Tibial nerve (tissue), 4 donors: Measurements from ENCODE around the gene C5orf63. TPM values are rescaled to one million over a fixed set of nuclear protein-coding genes. Genes with fewer than 3 reads are reported as not detected.
A peak's percentile ranks its signal among the peaks of the same experiment; 100 is the strongest.

Experiments used
- DNase-seq, 2 donors: peaks; one replicate each; pipeline ENCODE4 v3.0.0-alpha.2; 2019; ENCODE audit warnings: low spot score in 2 of 2
- H3K27ac ChIP-seq, 4 donors: fragments of 200-600 bp; sonication (generic) in 3 of 4; one replicate each; pipeline ENCODE4 v1.5.1; 2017 to 2019; ENCODE audit warnings: mild to moderate bottlenecking in 1 of 4
- H3K27me3 ChIP-seq, 2 donors: fragments of 200-600 bp; sonication (generic) in 1 of 2; one replicate each; pipeline versions ENCODE4 v1.5.1 to v1.6.0; 2017 to 2019
- H3K36me3 ChIP-seq, 3 donors: fragments of 200-600 bp; sonication (generic); one replicate each; pipeline ENCODE4 v1.5.1; 2018 to 2019
- H3K4me1 ChIP-seq, 4 donors: fragments of 200-600 bp; sonication (generic) in 3 of 4; one replicate each; pipeline ENCODE4 v1.5.1; 2017 to 2019
- H3K4me3 ChIP-seq, 4 donors: fragments of 200-600 bp; sonication (generic) in 3 of 4; one replicate each; pipeline ENCODE4 v1.5.1; 2017 to 2019; ENCODE audit warnings: mild to moderate bottlenecking in 1 of 4, moderate library complexity in 1 of 4
- H3K9me3 ChIP-seq, 4 donors: fragments of 200-600 bp; sonication (generic) in 3 of 4; one replicate each; pipeline ENCODE4 v1.5.1; 2017 to 2019
- EP300 ChIP-seq, 2 donors: sonication (generic); formaldehyde crosslinking; IDR thresholded peaks; one replicate each; pipeline ENCODE4 v1.6.1; 2017; ENCODE audit warnings: antibody characterized with exemption in 2 of 2, mild to moderate bottlenecking in 1 of 2
- POLR2A ChIP-seq, 2 donors: fragments of 450-650 bp; IDR thresholded peaks; one replicate each; pipeline ENCODE4 v1.6.1; 2017; ENCODE audit warnings: antibody characterized with exemption in 2 of 2, mild to moderate bottlenecking in 2 of 2, moderate library complexity in 2 of 2
- WGBS, 2 donors: methylation state at CpG; one replicate each; pipeline ENCODE4 v1.1.5; 2018; 5-methylcytosine and 5-hydroxymethylcytosine counted together
- total RNA-seq, 4 donors: library from RNA; depleted of rRNA; stranded (reverse); fragments of >200 nt; gene quantifications; one replicate each; pipeline ENCODE4 v1.1.0, GENCODE V29; 2016
- TF ChIP-seq, protein P1 (sequence below), 5 experiments: fragments of 200-600 bp in 3 of 5; fragments of 450-650 bp in 2 of 5; sonication (generic) in 3 of 5; IDR thresholded peaks; one replicate each; pipeline ENCODE4 v1.5.1; 2016 to 2019; ENCODE audit warnings: antibody characterized with exemption in 5 of 5, mild to moderate bottlenecking in 3 of 5, moderate library complexity in 2 of 5

Gene C5orf63
- total RNA-seq, 4 donors from 2014 or later = 1.0 to 7.2 (median 2.0) TPM

DNA sequence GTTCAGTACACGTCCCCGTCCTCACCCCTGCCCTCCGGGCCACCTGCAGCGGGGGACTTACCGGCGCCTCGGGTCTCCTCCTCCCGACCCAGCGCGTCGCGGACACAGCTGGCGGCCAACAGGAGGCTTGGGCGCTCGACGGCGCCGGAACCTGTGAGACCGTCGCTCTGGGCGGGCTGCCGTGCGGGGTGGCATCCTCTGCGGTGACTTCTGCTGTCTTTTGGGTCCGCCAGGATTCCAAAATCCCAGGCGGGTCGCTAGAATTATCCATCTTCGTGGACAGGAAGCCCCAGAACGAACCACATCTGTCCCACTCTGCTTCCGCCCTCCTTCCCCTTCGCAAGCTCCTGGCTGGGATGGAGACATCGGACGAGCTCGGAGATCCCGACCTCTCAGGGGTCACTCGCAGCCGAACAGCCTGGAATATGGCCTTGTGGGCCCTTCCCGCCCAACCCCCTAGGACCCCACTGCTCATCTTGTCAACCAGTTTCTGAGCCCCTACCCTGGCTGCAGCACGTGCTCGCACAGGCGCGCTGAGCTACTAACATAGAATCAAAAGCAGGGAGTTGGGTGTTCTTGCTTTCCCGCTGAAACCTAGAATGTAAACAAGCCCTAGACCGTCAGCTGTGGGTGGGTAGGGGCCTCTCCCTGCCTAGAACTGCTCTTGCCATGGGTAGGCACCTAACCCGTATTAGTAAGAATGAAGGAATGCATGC, 42.0 kb downstream of the C5orf63 start:
- TF ChIP-seq POLR2A (IDR thresholded peaks at IDR 0.05) (no peak), EP300 (IDR thresholded peaks at IDR 0.05) (no peak)
- TF ChIP-seq, protein P1, sequence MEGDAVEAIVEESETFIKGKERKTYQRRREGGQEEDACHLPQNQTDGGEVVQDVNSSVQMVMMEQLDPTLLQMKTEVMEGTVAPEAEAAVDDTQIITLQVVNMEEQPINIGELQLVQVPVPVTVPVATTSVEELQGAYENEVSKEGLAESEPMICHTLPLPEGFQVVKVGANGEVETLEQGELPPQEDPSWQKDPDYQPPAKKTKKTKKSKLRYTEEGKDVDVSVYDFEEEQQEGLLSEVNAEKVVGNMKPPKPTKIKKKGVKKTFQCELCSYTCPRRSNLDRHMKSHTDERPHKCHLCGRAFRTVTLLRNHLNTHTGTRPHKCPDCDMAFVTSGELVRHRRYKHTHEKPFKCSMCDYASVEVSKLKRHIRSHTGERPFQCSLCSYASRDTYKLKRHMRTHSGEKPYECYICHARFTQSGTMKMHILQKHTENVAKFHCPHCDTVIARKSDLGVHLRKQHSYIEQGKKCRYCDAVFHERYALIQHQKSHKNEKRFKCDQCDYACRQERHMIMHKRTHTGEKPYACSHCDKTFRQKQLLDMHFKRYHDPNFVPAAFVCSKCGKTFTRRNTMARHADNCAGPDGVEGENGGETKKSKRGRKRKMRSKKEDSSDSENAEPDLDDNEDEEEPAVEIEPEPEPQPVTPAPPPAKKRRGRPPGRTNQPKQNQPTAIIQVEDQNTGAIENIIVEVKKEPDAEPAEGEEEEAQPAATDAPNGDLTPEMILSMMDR (IDR thresholded peaks at IDR 0.05) = no peak
- Histone ChIP-seq H3K9me3 (no peaks in the 10 kb centered on the region), H3K4me1 (peaks cover 0 to 21% (median 4%) of the 10 kb centered on the region in 4 donors), H3K36me3 (no peaks in the 10 kb centered on the region), H3K4me3 (peak overlapping the region; percentile 48 to 89 (median 77)), H3K27ac (peak overlapping the region; percentile 10 to 87 (median 86)), H3K27me3 (no peaks in the 10 kb centered on the region)
- no peak for DNase-seq
- 31 to 35% methylated on average over 28 to 35 of the region's 45 CpGs for WGBS, 2 donors

DNA sequence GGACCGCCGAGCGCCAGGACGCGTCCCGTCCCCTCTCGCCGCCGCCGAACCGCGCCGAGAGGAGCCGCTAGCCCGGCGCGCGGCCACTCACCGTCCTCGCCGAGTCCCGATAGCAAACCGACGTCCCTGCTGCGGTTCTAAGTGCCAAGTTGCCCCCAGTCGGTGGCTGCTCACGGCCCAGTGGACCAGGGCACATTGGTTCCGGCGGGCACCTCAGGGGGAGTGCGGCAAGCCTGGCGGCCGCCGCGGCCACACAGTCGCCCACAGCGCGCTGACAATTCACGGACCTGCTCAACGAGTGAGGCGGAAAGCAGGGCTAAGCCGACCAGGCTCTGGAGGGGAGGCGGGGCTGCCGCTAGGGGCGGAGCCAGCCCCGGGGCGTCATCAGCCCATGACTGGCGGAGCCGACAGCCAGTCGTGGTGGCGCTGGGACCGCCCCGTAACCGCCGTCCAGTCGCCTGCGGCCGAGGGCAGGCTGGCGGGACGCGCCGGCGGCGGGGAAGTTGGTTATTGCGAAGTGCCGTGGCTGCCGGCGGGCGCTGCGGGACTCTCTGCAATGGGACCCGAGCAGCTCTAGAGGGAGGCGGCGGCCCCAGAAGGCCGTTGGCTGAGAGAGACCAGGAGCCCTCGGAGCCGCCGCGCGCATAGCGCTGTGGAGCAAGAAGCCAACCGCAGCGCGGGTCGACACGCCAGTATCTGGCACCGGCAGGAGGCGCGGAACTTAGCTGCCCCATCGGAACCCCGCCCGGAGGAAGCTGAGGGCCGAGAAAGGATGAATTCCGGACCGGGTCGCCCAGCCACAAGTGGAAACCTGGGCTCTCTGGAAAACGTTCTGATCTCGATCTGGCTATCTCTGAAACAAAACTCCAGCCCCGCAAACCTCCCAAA, 42.8 kb downstream of the C5orf63 start, which contains the start of gene MARCHF3:
Gene MARCHF3 (minus strand): TSS at position 300 of the 888 bp plus-strand sequence. CDS start 112,387 bp downstream, outside the sequence.
- Histone ChIP-seq H3K27ac (peak within 1 kb of the TSS; percentile 34 to 87 (median 86)), H3K4me3 (peak within 1 kb of the TSS; percentile 48 to 89 (median 77))

DNA sequence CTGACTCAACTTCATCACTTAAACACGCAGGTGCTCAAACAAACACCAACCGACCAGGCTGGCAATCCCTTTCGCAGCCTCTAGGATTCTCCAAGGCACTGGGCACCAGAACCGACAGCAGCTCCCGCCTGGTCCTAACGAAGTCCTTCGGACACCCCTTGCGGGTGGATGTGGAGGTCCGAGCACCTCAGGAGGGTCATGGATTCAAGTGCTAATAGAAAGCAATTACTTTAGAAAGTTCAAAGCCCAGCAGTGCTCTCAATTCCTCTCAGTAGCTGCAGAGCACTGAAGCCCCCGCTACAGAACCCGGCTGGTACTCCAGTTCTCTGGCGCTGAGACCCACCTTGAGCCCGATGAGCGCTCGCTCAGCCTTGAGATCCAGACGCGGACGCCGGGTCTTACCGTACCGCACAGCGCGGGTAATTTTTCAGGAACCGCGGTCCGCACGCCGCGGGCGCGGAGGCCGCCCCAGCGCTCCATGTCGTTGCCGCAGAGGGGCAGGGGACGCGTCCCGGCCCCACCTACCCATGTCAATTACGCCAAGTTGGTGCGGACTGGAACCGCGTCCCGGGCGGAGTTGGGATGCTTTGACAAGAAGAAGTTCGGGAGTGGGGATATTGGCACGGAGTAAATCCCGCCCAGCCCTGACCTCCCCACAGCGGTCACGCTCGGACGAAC, 43.6 kb downstream of the C5orf63 start:
- WGBS, 2 donors = 3% methylated on average over 31 to 46 of the region's 51 CpGs
- Histone ChIP-seq H3K4me1 (peaks cover 0 to 21% (median 7%) of the 10 kb centered on the region in 4 donors), H3K27ac (peak overlapping the region; percentile 34 to 87 (median 86)), H3K9me3 (no peaks in the 10 kb centered on the region), H3K27me3 (no peaks in the 10 kb centered on the region), H3K4me3 (peak overlapping the region; percentile 48 to 89 (median 77)), H3K36me3 (no peaks in the 10 kb centered on the region)
- TF ChIP-seq, protein P1 (IDR thresholded peaks at IDR 0.05) = peak; percentile 18 to 51 (median 35)
- no peak for TF ChIP-seq POLR2A (IDR thresholded peaks at IDR 0.05)
- DNase-seq = peak; percentile 18 to 26

More for the DNA sequence above, 42.8 kb downstream of the C5orf63 start, which contains the start of gene MARCHF3:
- peak; percentile 83 to 87 for DNase-seq
- TF ChIP-seq EP300 (IDR thresholded peaks at IDR 0.05) (peak in 1 of 2 donors; percentile 96), POLR2A (IDR thresholded peaks at IDR 0.05) (peak; percentile 66 to 97)
- TF ChIP-seq, protein P1 (IDR thresholded peaks at IDR 0.05) = peak in 3 of 5 experiments; percentile 10 to 62 (median 36)
- peaks cover 0 to 21% (median 7%) of the 10 kb centered on the region in 4 donors for H3K4me1 ChIP-seq
- H3K27me3 ChIP-seq = no peaks in the 10 kb centered on the region
- 1% methylated on average over 29 to 55 of the region's 97 CpGs for WGBS, 2 donors
- H3K9me3 ChIP-seq = no peaks in the 10 kb centered on the region
- no peaks in the 10 kb centered on the region for H3K36me3 ChIP-seq

DNA sequence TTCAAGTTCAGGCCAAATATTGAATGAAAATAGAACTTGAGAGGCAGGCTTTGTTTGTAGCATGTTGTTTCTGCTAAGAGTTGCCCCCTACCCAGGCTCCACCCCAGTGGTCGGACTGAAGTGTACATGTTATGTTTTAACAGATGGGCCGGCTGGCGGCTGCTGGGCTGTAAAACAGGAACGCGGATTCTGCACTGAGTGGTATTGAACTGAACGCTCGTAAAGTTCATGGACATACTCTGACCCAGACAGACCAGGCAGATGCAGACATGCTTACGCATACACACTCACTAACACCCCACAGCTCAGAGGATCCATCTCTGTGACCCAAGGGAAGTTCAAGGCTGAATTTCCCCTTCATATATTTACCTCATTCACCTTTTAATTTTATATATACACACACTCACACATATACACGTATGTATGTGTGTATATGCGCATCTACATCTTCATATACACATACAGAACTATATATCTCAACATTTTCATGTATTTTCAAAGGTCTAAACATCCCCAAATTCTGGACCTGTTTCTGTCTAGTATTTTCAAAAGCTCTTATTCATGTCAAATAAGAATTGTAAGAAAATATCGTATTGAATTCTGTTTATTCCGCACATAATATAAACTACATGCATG, 44.4 kb downstream of the C5orf63 start:
- Histone ChIP-seq H3K27me3 (no peaks in the 10 kb centered on the region), H3K4me3 (peak overlapping the region in 3 of 4 donors; percentile 72 to 89 (median 82)), H3K4me1 (peaks cover 0 to 21% (median 7%) of the 10 kb centered on the region in 4 donors), H3K27ac (no peak overlapping the region), H3K9me3 (no peaks in the 10 kb centered on the region), H3K36me3 (no peaks in the 10 kb centered on the region)
- TF ChIP-seq POLR2A (IDR thresholded peaks at IDR 0.05) = no peak
- no peak for TF ChIP-seq EP300 (IDR thresholded peaks at IDR 0.05)
- TF ChIP-seq, protein P1 (IDR thresholded peaks at IDR 0.05) = no peak
- WGBS, 2 donors = 55 to 57% methylated on average over 12 of the region's 12 CpGs
- no peak for DNase-seq
